NCI-H69 (cell line): Measurements from ENCODE around the gene TOMM70.
"Not testable (repeated sequence)": the region's sequence is repeated elsewhere in the genome, so short reads cannot be mapped to it uniquely, and the experiment has no call there.

Experiments used
- DNase-seq: peaks from one replicate; lab custom pipeline; 2025; lab: John Stamatoyannopoulos, UW

TOMM70 gene

GRCh38 chr3:100400780-100401673 lies at the start of gene TOMM70, which contains the start of gene LNP1:
Gene TOMM70 (minus strand): TSS chr3:100401089. CDS start chr3:100400949, 140 bp downstream.
Gene LNP1 (plus strand): TSS chr3:100401539. CDS start chr3:100429730, 28,191 bp downstream.
- DNase-seq: peak; percentile 96

GRCh38 chr3:100449214-100449613 lies 48.3 kb upstream of the TOMM70 start:
- DNase-seq: no peak

- no peak for DNase-seq
Measured at GRCh38 chr3:100448079-100448478, 47.2 kb upstream of the TOMM70 start.

- not testable (repeated sequence) for DNase-seq
Measured at GRCh38 chr3:100447067-100447466, 46.2 kb upstream of the TOMM70 start.

- no peak for DNase-seq
Measured at GRCh38 chr3:100443690-100444089, 42.8 kb upstream of the TOMM70 start.

- no peak for DNase-seq
Measured at GRCh38 chr3:100440895-100441294, 40.0 kb upstream of the TOMM70 start.

GRCh38 chr3:100438623-100438974 lies 37.7 kb upstream of the TOMM70 start:
- DNase-seq: no peak

GRCh38 chr3:100437721-100438622 lies 37.1 kb upstream of the TOMM70 start:
- no peak for DNase-seq

GRCh38 chr3:100436951-100437350 lies 36.1 kb upstream of the TOMM70 start:
- DNase-seq: no peak

- no peak for DNase-seq
Measured at GRCh38 chr3:100429187-100429716, 28.4 kb upstream of the TOMM70 start.

GRCh38 chr3:100427699-100428098 lies 26.8 kb upstream of the TOMM70 start:
- DNase-seq: no peak

GRCh38 chr3:100426067-100426682 lies 25.3 kb upstream of the TOMM70 start:
- no peak for DNase-seq

- peak; percentile 9 for DNase-seq
Measured at GRCh38 chr3:100425316-100425715, 24.4 kb upstream of the TOMM70 start.

GRCh38 chr3:100424261-100424660 lies 23.4 kb upstream of the TOMM70 start:
- no peak for DNase-seq

- no peak for DNase-seq
Measured at GRCh38 chr3:100423611-100424010, 22.7 kb upstream of the TOMM70 start.

GRCh38 chr3:100420885-100421284 lies 20.0 kb upstream of the TOMM70 start:
- DNase-seq: no peak

- no peak for DNase-seq
Measured at GRCh38 chr3:100419406-100419805, 18.5 kb upstream of the TOMM70 start.

GRCh38 chr3:100416863-100417262 lies 16.0 kb upstream of the TOMM70 start:
- no peak for DNase-seq

GRCh38 chr3:100416176-100416575 lies 15.3 kb upstream of the TOMM70 start:
- DNase-seq: no peak

GRCh38 chr3:100413613-100414012 lies 12.7 kb upstream of the TOMM70 start:
- DNase-seq: no peak

GRCh38 chr3:100412912-100413590 lies 12.2 kb upstream of the TOMM70 start:
- peak; percentile 5 for DNase-seq
